Fibroblast of skin of right biceps (primary cell): ENCODE measurements around the gene RBM44.
"Not testable (repeated sequence)": the region's sequence is repeated elsewhere in the genome, so short reads cannot be mapped to it uniquely, and the experiment has no call there.

Source experiments
- DNase-seq: peaks from one replicate; pipeline ENCODE4 v3.0.0-alpha.2; 2013

The RBM44 gene, protein sequence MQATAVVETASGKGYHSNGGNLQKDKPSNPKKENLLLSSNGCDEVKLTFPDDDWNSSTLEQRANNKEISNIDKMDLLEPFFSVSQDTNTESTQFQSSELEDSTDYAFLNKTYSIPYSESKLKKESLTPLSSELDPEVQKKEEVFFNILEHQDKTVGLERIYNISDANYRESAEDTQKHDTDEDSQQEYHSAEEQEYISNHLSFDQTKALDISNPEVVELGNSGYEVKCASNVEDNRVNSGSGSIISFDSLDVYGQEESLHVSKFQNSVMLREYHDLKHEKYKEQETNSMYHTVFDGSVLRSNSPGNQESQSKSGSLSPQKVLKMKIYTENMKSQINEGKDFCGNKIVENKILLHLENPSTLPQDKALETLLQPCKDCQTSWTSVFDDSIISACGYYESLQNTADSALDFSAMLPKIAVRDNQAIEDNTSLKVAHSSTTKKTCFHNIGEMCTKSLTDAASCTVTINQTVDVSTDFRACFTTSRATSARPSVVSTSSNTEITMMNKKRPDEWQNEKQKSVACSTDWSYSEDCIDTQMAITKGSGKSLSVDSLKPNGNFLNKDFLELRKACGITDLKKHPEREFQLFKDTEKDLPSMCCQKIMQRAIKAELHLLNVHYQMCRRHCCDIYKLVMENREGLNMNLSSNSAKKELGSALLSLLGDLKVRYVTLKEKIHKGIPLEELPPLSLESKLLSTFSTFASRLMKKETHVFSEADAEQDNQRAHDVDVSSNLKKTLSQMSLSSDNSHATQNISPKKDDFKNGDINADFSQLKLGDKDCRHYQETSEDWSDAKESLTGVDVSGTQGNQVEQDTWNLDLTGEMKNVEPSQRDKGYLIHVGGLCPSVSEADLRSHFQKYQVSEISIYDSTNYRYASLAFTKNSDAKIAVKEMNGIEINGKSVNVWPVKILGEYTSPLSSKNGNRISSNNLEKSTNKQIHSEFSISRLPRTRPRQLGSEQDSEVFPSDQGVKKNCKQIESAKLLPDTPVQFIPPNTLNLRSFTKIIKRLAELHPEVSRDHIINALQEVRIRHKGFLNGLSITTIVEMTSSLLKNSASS

DNA sequence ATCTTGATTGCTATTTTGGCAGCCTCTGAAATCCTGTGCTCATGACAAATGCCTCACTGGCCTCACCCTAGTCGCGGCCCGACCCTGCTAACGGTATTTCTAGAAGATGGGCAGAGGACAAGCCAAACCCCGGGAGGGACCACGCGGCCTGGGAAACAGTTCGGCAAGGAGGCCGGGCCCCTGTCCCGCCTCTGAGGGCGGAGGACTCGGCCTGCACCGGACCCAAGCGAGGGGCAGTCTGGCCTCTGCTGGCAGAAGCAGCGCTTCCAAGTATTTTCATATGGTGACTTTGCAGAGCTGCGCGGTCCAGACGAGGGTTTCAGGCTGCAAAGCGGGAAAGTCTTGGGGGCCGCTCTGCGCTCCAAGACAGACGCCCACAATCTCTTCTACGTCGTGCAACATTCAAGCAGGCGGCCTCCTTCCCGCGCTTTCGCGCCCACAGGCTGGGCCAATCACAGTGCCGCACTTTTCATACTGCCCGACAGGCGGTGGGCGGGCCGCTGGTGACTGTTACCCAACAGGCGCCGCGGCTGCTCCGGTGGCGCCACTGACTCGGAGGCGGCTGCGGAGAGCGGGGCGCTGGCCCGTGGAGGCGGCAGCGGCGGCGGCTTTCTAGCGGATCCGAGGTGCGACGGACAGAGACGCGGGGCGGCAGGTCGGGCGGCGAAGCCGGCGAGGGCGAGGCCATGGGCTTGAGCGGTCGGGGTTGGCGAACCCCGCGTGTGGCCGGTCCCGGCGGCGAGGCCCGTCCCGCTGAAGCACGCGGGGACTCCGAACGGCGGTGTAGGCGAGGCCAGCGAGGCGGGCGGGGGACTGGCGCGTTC, at the start of gene RBM44:
Gene RBM44 (plus strand): TSS at position 544 of the 824 bp plus-strand sequence. CDS start 14,831 bp downstream, outside the sequence.
- no peak for DNase-seq

DNA sequence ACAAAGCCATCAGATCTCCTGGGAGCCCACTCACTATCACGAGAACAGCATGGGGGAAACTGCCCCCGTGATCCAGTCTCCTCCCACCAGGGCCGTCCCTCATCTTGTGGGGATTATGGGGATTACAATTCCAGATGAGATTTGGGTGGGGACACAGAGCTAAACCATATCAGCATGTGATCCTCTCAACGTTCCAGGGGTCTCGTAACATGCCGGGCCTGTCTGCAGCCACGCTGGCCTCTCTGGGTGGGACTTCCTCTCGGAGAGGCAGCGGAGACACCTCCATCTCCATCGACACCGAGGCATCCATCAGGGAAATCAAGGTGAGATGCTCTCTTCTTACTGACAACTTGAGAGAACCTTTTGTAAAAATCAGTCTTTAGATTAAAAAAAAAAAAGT, 49.6 kb upstream of the RBM44 start:
- DNase-seq, result no peak

DNA sequence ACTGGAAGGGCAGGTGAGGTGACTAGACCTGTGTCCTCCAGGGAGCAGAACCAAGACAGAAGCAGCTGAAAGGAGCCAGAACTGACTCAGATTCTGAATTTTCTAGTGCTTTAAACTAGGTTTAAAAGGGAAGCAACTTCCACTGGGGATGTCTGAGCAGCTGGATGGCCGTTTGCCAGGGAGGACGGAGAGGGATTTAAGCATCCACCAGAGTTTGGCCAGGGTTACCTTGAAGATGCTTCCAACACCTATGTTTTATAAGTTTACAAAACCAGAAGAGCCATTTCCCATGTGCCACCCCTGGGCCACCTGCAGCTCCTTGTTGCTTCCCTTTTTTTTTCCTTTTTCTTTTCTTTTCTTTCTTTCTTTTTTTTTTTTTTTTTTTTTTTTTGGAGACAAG, 48.6 kb upstream of the RBM44 start:
- no peak for DNase-seq

DNA sequence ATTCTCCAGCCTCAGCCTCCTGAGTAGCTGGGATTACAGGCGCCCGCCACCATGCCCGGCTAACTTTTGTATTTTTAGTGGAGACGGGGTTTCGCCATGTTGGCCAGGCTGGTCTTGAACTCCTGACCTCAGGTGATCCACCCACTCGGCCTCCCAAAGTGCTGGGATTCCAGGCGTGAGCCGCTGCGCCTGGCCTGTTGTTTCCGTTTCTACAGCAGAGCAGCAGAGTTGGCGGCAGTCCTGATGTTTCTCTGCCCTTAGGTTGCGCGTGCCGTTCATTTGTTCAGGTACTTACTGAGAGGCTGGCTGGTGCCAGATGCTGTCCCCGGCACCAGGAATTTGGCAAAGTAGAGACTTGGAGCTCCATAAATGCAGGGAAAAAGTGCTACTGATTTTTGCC, 48.1 kb upstream of the RBM44 start:
- not testable (repeated sequence) for DNase-seq

DNA sequence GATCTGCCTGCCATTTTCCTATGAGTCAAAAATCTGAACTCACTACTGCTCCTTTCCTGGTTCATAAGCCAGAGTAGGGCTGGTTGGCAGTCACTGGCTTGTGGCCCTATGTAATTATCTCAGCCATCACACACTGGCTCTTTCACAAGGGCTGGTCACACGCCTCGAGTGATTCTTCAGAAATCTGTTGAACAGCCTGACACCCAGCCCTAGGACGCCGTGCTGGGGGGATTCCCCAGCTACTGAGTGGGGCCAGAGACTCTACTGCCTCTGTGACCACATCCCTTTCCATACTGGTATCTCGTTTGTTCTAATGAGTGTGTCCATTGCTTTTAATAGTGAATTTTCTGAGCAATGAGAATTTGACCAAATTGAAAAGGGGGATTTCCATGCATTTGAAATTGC, 45.8 kb upstream of the RBM44 start:
- DNase-seq, result no peak

DNA sequence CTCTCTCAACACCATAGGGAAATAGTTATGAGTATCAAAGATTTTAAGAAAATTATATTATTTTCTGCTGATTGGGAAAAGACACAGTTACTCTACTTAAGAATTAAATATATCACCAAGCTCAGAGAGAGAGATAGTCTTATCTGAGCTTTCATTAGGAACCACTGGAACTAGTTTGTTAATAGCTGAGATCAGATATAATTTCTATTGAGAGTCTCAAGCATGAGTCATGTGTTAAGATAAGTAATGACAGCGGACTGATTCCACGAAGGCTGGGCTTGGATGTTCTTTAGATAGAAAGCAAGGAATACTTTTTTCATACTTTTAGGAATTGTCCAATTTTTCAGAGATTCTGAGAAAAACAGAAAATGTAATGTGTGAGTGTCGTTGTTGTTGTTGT, 44.4 kb upstream of the RBM44 start:
- peak; percentile 23 for DNase-seq

DNA sequence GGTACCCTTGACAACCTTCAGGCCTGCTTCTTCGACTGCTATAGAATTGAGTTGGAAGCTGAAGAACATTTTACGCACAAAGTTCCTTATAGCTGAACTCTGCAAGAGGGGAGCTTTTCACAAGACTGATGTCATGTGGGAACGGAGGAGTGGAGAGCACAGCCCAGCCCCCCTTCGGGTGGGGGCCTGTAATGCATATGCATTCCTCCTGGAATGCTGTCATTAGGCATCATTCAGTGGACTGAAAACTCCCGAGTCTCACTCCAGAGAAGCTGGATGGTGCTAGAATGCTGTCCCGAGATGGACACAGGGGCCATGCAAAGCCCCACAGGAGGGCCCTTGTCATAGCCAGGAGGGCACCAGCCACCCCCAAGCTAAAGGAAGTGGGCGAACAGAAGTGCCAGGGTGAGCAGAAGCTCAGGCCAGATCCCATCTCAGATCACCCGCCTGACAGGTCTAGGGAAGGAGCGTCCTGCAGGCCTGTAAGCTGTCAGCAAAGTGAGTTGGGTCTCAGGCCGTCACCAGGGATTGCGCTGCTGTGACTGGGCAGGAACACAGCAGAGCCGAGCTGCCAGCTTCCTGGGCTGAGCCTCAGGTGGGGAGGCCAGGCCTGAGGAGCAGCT, 43.8 kb upstream of the RBM44 start:
- DNase-seq, result no peak

DNA sequence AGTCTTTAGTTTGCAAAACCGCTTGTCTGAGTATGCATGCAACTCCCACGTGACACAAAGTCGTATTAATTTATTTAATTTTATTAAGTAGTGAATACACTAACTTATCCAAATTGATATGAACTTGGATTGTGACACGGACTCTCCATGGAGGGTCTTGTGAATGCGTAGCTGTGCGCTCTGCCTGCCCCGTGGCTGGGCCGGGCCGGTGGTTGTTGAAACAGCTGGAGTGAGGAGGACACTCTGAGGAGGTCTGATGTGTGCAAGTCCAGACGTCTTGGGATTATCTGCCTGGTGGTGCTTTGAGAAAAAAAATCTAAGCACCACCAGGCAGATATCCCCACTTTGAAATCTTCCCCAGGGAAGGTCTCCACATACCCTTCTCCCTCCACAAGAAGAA, 41.0 kb upstream of the RBM44 start:
- DNase-seq, result no peak

DNA sequence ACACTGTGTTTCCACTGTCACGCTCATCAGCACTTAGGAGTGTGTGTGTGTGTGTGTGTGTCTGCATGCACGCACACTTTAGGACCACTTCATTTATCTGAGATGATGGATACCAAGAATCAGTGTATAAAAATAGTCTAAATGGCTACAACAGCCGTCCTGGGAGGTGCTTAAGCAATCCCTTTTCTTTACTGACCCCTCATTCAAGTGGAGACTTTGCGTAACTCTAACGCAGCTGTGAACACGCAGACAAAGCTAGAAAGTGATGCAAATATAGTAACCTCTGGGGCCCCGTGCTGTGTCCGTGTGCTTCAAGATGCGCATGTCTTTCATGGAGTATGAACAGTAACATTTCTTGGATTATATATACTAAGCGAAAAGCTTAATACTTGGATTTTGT, 40.4 kb upstream of the RBM44 start:
- DNase-seq, result no peak

DNA sequence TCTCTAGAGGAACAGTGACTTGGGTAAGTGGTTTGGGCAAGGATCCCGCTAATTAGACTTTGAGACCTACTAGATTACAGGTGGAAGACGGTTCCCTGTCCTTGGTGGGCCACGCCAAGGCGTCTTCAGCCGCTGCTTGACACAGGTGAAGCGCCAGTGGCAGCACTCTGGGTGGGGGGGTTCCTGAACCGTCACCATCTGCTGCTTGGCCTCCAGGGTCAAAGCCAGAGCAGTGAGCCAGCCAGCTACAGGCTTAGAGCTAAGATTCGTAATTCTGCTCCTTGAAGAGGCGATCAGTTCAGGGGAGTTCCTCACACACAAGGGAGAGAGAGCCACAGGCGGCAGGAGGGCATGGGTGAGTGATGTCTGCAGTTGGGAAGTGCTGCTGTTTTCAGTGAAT, 39.4 kb upstream of the RBM44 start:
- DNase-seq, result no peak

DNA sequence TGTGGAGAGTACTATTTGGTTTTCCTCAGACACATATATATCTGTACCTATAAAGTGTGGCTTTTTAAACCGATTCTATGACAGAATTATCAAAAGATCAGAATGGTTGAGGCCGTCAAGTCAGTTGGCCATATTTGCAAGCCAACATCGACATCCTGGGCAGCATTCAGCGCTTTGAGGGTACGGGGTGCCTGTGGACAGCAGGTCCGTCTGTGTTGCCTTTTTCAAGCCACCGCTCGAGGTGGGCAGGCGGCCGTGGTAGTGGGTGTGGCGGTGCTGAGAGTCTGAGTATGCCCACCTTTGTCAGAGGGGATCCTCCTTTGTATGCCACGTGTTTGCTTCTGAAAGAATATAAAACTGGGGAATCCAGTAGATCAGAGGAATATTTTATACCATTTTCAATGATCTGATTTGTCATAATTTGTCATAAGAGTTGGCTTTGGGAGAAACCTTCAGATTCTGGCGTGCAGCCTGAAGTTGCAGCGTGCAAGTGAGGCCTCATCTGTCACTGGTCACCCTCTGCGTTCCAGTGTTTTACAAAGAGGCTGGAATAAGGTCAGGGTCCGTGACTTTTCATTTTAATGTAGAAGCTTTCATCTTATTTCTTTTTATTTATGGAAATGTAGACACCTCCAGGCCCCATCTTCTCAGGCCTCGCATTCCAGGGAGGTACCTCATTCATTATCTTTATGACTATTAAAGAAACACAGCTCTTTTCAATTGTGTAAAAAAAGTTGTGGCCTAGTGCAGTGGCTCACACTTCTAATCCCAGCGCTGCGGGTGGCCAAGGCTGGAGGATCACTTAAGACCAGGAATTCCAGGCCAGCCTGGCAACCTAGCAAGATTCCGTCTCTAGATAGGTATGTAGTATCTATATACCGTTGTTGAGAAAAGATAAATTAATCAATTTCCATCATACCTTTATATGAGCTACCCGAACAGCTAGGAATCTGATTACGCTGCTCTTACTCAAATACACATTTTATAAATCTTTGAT, 37.8 kb upstream of the RBM44 start:
- peak; percentile 17 for DNase-seq

DNA sequence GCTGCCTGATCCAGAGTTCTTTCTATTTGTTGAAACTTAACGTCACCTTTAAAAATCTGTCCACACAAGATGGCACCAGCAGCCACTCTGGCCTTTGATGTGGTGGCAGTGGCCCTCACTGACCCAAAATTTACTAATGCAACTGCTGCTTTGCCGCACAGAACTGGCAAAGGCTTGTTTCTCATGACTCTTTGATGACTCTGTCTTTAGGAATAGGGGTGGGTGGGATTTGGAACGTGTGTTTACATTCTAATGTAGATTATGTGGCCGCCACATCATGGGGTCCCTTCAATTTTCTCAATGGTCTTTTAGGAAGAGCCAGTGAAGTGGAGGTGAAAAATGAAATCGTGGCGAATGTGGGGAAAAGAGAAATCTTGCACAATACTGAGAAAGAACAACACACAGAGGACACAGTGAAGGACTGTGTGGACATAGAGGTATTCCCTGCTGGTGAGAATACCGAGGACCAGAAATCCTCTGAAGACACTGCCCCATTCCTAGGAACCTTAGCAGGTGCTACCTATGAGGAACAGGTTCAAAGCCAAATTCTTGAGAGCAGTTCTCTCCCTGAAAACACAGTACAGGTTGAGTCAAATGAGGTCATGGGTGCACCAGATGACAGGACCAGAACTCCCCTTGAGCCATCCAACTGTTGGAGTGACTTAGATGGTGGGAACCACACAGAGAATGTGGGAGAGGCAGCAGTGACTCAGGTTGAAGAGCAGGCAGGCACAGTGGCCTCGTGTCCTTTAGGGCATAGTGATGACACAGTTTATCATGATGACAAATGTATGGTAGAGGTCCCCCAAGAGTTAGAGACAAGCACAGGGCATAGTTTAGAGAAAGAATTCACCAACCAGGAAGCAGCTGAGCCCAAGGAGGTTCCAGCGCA, 36.0 kb upstream of the RBM44 start:
- DNase-seq, result peak; percentile 69

DNA sequence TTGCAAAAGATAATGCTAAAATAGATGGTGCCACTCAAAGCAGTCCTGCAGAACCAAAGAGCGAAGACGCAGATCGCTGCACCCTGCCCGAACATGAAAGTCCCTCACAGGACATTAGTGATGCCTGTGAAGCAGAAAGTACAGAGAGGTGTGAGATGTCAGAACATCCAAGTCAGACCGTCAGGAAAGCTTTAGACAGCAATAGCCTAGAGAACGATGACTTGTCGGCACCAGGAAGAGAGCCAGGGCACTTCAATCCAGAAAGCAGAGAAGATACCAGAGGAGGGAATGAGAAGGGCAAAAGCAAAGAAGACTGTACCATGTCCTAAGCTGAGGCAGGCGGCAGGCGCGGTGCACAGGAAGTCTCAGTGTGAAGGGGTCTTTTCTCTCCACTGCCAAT, 34.8 kb upstream of the RBM44 start:
- DNase-seq, result no peak

DNA sequence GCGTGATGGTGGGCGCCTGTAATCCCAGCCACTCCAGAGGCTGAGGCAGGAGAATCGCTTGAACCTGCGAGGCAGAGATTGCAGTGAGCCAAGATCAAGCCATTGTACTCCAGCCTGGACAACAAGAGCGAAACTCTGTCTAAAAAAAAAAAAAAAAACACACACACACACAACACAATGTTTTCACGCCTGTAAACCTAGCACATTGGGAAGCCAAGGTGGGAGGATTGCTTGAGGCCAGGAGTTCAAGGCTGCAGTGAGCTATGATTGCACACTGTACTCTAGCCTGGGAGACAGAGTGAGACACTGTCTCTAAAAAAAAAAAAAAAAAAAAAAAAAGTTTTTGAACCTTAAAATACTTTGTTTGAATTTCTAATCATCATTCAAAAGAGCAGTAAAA, 33.5 kb upstream of the RBM44 start:
- not testable (repeated sequence) for DNase-seq

DNA sequence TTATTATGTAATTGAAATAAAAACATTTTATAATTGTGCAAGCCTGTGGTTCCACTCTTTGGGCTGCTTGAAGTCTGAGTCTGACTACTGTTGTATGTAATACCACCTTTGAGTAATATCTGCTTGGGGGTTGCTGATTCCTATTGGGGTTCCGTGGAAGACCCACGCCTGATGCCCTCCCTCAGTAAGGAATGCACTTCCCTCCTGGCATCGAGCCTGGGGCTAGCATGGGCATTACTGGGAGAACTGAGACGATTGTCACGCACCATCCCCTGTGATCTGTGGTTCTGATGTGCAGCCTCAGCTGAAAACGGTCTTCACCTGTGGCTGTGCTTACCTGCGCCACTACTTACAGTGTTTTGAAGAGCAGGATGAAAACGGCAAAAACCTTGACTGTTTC, 32.7 kb upstream of the RBM44 start:
- no peak for DNase-seq

DNA sequence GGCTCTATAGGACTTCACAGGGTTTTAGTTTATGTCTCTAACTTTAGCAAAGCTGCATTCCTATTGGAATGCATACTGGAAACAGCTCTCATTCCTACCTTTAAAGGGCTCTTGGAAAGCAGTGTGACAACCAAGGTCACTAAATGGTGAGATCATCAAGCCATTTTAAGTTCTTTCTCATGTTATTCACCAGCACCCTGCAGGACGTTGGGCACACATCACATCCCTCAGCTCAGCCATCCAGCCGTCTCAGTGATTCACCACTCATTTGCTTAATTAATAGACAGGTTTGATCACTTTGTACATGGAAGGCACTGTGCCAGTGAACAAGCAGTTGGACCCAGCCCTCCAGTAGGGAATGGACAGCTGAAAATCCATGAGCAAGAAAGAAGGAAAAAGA, 32.2 kb upstream of the RBM44 start:
- DNase-seq, result peak; percentile 55

DNA sequence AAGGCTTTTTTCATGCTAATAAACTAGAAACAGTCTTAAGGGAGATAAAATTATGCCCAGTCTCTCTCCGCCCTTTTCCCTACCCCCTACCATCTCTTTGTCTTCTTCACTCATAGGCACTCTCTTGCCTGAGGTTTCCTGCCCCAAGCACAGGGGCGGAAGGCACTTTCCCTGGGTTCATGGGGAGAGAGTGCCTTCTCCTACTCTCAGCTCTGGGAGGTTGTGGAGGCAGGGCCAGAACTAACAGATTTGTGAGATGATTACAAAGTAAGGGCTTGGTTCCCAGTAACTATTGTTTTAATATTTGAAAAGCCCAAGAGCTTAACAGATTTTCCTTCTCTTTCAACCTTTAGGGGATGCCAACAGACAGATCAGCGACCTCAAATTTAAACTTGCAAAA, 26.1 kb upstream of the RBM44 start:
- no peak for DNase-seq

DNA sequence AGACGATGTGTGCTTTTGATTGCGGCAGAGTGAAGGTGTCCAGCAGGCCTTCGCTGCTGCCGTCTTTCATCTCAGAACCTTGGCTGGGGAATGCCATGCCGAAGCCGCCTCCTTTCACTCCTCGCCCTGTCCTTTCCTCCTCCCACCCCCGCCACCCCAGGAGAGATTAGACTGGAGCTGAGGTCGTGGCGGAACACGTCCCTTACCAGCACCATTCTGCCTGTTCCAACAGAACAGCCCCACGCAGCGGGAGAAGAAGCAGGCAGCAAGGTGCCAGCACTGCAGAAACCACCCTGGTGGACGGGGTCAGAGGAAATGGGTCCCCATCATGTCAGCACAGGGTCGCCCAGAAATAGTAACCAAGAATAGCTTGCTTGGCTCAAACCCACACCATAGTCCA, 24.8 kb upstream of the RBM44 start:
- DNase-seq, result no peak

DNA sequence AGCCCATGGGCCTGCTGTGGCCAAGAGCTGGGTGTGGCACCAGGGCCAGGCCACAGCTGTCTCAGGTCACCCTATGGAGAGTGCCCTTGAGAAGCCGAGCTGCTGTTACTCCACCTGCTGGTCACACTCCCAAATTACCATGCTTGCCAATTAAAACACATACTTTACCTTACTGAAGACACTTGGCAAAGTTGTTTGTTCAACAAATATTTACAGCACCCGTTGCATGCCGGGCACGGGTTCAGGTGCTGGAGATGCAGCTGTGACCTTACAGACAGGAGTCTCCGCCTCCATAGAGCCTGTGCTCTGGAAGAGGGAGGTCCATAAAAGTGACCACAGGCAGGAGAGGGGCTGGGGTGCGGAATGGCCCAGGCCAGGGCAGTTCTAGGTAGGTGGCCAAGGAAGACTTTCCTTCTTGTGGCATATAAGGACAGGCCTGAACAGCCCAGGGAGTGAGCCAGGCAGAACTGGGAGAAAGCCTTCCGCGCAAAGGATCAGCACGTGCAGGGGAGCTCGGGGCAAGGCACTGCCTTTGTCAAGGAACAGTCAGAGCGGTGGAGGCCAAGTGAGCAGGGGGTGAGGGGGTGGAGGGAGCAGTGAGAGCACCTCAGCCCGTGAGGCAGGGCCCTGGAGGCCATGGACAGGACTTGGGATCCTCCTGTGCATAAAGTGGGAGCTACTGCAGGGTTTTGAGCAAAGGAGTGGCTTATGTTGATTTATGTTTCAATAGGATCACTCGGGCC, 23.6 kb upstream of the RBM44 start:
- peak; percentile 40 for DNase-seq
